HG03439 (cell line): Measurements from ENCODE around the gene SPO11.

ENCODE experiments used
- ATAC-seq: cut with Tn5 transposase; IDR thresholded peaks from one replicate; pipeline ENCODE4 v1.9.1; 2021; ENCODE audit warnings: mild to moderate bottlenecking, moderate library complexity; ENCODE audit not compliant: unreplicated experiment

The SPO11 gene

GRCh38 chr20:57389695-57390603, 60.3 kb downstream of the SPO11 start:
- no peak for ATAC-seq

DNA sequence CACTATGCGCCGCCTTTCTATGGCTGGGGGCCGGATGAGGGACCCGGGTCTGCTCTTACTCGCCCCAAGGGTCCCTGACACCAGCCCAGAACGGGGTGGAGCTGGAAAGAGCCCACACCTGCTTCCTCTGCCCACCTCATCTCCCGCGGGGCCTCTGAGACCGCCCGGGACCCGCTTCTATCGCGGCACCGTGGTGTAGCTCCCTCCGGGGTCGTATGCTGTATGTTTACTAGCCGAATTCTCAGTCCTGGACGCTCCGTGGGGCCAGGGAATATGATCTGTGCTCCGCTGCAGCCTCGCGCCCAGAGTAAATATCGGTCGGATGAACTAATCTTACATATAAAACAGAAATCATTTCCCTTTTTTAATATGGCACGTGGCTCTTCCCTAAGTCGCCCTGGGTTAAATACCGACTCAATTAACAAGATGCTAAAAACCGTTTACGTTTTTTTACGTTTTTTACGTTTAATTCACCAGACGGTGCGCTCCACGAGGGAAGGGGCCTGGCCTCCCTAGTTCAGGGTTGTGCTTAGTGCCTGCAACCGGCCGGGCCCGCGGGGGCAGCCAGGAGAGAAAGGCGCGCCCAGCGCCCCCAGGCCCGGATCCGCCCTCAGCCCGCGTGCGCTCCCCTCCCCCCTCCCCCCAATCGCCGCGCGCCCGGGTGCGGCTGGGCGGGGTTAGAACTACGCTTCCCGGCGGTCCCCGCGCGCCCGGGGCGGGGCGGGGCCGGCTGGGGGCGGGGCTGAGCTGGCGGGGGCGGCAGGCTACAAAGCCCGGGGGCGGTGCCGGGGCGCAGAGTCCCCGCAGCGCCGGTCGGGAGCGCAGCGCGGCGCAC, 61.2 kb downstream of the SPO11 start, which contains the start of gene RBM38:
Gene RBM38 (plus strand): TSS at position 793 of the 835 bp plus-strand sequence. CDS start 186 bp downstream, outside the sequence.
- ATAC-seq: peak; percentile 53

GRCh38 chr20:57391439-57392301, 62.1 kb downstream of the SPO11 start:
- no peak for ATAC-seq

- ATAC-seq: no peak
Measured at GRCh38 chr20:57392512-57393271, 63.1 kb downstream of the SPO11 start.
